ENCODE results near the gene LECT2. TPM values are rescaled to one million over a fixed set of nuclear protein-coding genes. Genes with fewer than 3 reads are reported as not detected.

The LECT2 gene
- total RNA-seq, 1 experiment from 2014 or later: not detected

GRCh38 chr5:135952683-135953082, 2.1 kb downstream of the LECT2 start:
- BruUV-seq (replicated peaks): no TSS peak
- Histone ChIP-seq H3K4me1 (ENCODE audit: insufficient read depth, low read length) (no peaks in the 10 kb centered on the region), H3F3A (ENCODE audit: low read length, unreplicated experiment) (no peaks in the 10 kb centered on the region), H3K36me3 (ENCODE audit: low read depth, low read length) (no peaks in the 10 kb centered on the region), H3K27me3 (ENCODE audit: low read length) (no peaks in the 10 kb centered on the region), H3K9ac (ENCODE audit: low read length) (no peak overlapping the region), H3K27ac (ENCODE audit: low read length) (no peak overlapping the region), H3K79me2 (ENCODE audit: low read length) (no peaks in the 10 kb centered on the region), H3K4me2 (ENCODE audit: low read length) (no peak overlapping the region), H3K4me3 (ENCODE audit: low read length) (no peak overlapping the region), H2AFZ (ENCODE audit: low read length) (no peak overlapping the region), H3K9me3 (ENCODE audit: low read length) (no peaks in the 10 kb centered on the region), H3K9me2 (replicated peaks; ENCODE audit: low read length) (no peaks in the 10 kb centered on the region), H4K20me1 (ENCODE audit: low read length) (no peaks in the 10 kb centered on the region)
- no peak for ATAC-seq
- DNase-seq: no peak
- intact Hi-C loops (cut with micrococcal nuclease): no loop called here
- TF ChIP-seq EZH2 (IDR thresholded peaks at IDR 0.05; ENCODE audit: low read length, unreplicated experiment): no peak
- no peak for TF ChIP-seq EZH2phosphoT487 (IDR thresholded peaks at IDR 0.05; ENCODE audit: borderline replicate concordance, low read length)
- TF ChIP-seq CTCF (conservative IDR thresholded peaks at IDR 0.05; ENCODE audit: low read depth, low read length): no peak
- ChIA-PET POLR2A (ENCODE audit: unreplicated experiment) (no interaction called here), CTCF (no interaction called here)

- Histone ChIP-seq H3K4me2 (ENCODE audit: low read length) (no peak overlapping the region), H3K4me1 (ENCODE audit: insufficient read depth, low read length) (no peaks in the 10 kb centered on the region), H3K9me3 (ENCODE audit: low read length) (no peaks in the 10 kb centered on the region), H2AFZ (ENCODE audit: low read length) (no peak overlapping the region), H3K9me2 (replicated peaks; ENCODE audit: low read length) (no peaks in the 10 kb centered on the region), H3K27me3 (ENCODE audit: low read length) (no peaks in the 10 kb centered on the region), H3K4me3 (ENCODE audit: low read length) (no peak overlapping the region), H4K20me1 (ENCODE audit: low read length) (no peaks in the 10 kb centered on the region), H3K79me2 (ENCODE audit: low read length) (no peaks in the 10 kb centered on the region), H3K27ac (ENCODE audit: low read length) (no peak overlapping the region), H3F3A (ENCODE audit: low read length, unreplicated experiment) (no peaks in the 10 kb centered on the region), H3K36me3 (ENCODE audit: low read depth, low read length) (no peaks in the 10 kb centered on the region), H3K9ac (ENCODE audit: low read length) (no peak overlapping the region)
- ATAC-seq: no peak
- CTCF ChIA-PET: no interaction called here
- no peak for DNase-seq
- no TSS peak for BruUV-seq (replicated peaks)
- intact Hi-C loops (cut with micrococcal nuclease): no loop called here
- no peak for TF ChIP-seq CTCF (conservative IDR thresholded peaks at IDR 0.05; ENCODE audit: low read depth, low read length)
- TF ChIP-seq EZH2phosphoT487 (IDR thresholded peaks at IDR 0.05; ENCODE audit: borderline replicate concordance, low read length): no peak
- TF ChIP-seq EZH2 (IDR thresholded peaks at IDR 0.05; ENCODE audit: low read length, unreplicated experiment): no peak
- POLR2A ChIA-PET (ENCODE audit: unreplicated experiment): no interaction called here
These were observed 3.0 kb downstream of the LECT2 start for GRCh38 chr5:135951807-135952206.

DNA sequence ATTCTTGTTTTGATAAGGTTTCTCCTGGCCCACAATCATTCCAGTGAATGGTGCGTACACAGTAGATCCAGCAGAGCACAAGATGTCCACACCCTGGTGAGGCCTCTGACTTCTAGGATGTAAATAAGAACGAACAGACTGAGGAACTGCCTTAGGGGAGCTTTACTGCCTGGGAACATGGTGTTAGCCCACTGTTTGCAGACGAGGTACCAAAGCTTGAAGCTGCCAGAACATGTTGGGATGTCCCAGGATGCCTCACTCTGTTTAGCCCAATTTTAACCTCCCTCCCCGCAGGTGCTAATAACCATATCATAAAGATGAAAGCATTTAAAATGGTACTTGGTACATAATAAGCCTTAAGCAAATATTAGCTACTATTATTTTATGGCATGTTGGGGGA, 3.5 kb downstream of the LECT2 start:
- ATAC-seq (no peak), DNase-seq (no peak)
- intact Hi-C loops (cut with micrococcal nuclease): no loop called here
- BruUV-seq (replicated peaks): no TSS peak
- no peaks in the 10 kb centered on the region for H3K36me3 ChIP-seq (ENCODE audit: low read depth, low read length)
- no peak overlapping the region for H3K4me3 ChIP-seq (ENCODE audit: low read length)
- no peak overlapping the region for H2AFZ ChIP-seq (ENCODE audit: low read length)
- H3K9me2 ChIP-seq (replicated peaks; ENCODE audit: low read length): no peaks in the 10 kb centered on the region
- H4K20me1 ChIP-seq (ENCODE audit: low read length): no peaks in the 10 kb centered on the region
- no peak overlapping the region for H3K4me2 ChIP-seq (ENCODE audit: low read length)
- H3K9me3 ChIP-seq (ENCODE audit: low read length): no peaks in the 10 kb centered on the region
- CTCF ChIA-PET: no interaction called here
- H3K27ac ChIP-seq (ENCODE audit: low read length): no peak overlapping the region
- no peaks in the 10 kb centered on the region for H3F3A ChIP-seq (ENCODE audit: low read length, unreplicated experiment)
- no peak overlapping the region for H3K9ac ChIP-seq (ENCODE audit: low read length)
- no peaks in the 10 kb centered on the region for H3K27me3 ChIP-seq (ENCODE audit: low read length)
- no peaks in the 10 kb centered on the region for H3K79me2 ChIP-seq (ENCODE audit: low read length)
- H3K4me1 ChIP-seq (ENCODE audit: insufficient read depth, low read length): no peaks in the 10 kb centered on the region
- TF ChIP-seq EZH2phosphoT487 (IDR thresholded peaks at IDR 0.05; ENCODE audit: borderline replicate concordance, low read length) (no peak), CTCF (conservative IDR thresholded peaks at IDR 0.05; ENCODE audit: low read depth, low read length) (no peak), EZH2 (IDR thresholded peaks at IDR 0.05; ENCODE audit: low read length, unreplicated experiment) (no peak)
- POLR2A ChIA-PET (ENCODE audit: unreplicated experiment): no interaction called here

Measured in PC-3 (cell line).